SK-N-SH (cell line): ENCODE measurements around the gene POC1B. TPM values are rescaled to one million over a fixed set of nuclear protein-coding genes. Genes with fewer than 3 reads are reported as not detected.

Experiments used
- CTCF ChIA-PET: fragments of 300-600, 350-600 bp; formaldehyde crosslinking; extraction: SDS; loops from one replicate; lab custom pipeline; 2021; lab: Yijun Ruan, JAX
- POLR2A ChIA-PET: fragments of 350-600 bp; sonication (Branson Sonifier 250); formaldehyde crosslinking; extraction: SDS; loops from one replicate; lab custom pipeline; 2020; ENCODE audit warnings: antibody characterized with exemption, inconsistent platforms; lab: Yijun Ruan, JAX
- DNase-seq: peaks from one replicate; pipeline ENCODE4 v3.0.0; 2012
- H2AFZ ChIP-seq: fragments of 200-600 bp; sonication (generic); 2 replicates; pipeline ENCODE4 v1.8.1; 2016; ENCODE audit warnings: antibody characterized with exemption, mild to moderate bottlenecking, low read depth
- H3F3A ChIP-seq: fragments of 200-600 bp; sonication (generic); replicated peaks from 2 replicates; pipeline ENCODE3; 2016; ENCODE audit warnings: antibody characterized with exemption, mild to moderate bottlenecking; ENCODE audit not compliant: insufficient read depth
- H3K27ac ChIP-seq, 2 experiments: fragments of 200-500 bp in 1 of 2; fragments of 200-600 bp in 1 of 2; sonication (Bioruptor generic) in 1 of 2; sonication (generic), shearing (Covaris generic) in 1 of 2; 2 replicates each; pipeline versions ENCODE4 v1.5.1 to v1.6.1; 2014 to 2016; ENCODE audit warnings: low read depth in 2 of 2, inconsistent platforms in 1 of 2, low read length in 1 of 2, mild to moderate bottlenecking in 1 of 2, mixed read lengths in 1 of 2
- H3K27me3 ChIP-seq: fragments of 200-600 bp; sonication (generic), shearing (Covaris generic); 2 replicates; pipeline ENCODE4 v1.6.1; 2016; ENCODE audit warnings: mixed run types; ENCODE audit not compliant: insufficient read depth
- H3K36me3 ChIP-seq, 2 experiments: fragments of 200-500 bp in 1 of 2; fragments of 200-600 bp in 1 of 2; sonication (Bioruptor generic) in 1 of 2; sonication (generic) in 1 of 2; replicated peaks in 1 of 2; 2 replicates each; pipeline versions ENCODE3 to v1.5.1; 2014 to 2016; ENCODE audit warnings: low read length in 1 of 2, mild to moderate bottlenecking in 1 of 2; ENCODE audit not compliant: insufficient read depth in 2 of 2, control insufficient read depth in 1 of 2
- H3K4me1 ChIP-seq, 2 experiments: fragments of 200-500 bp in 1 of 2; fragments of 200-600 bp in 1 of 2; sonication (Bioruptor generic) in 1 of 2; sonication (generic), shearing (Covaris generic) in 1 of 2; 2 replicates each; pipeline versions ENCODE4 v1.5.1 to v1.6.1; 2014 to 2016; ENCODE audit warnings: low read depth in 1 of 2, low read length in 1 of 2, mixed run types in 1 of 2; ENCODE audit not compliant: insufficient read depth in 2 of 2, control insufficient read depth in 1 of 2
- H3K4me2 ChIP-seq: fragments of 200-600 bp; sonication (generic), shearing (Covaris generic); 2 replicates; pipeline ENCODE4 v1.6.1; 2017; ENCODE audit warnings: mixed run types
- H3K4me3 ChIP-seq, 2 experiments: fragments of 200-500 bp in 1 of 2; fragments of 200-600 bp in 1 of 2; sonication (Bioruptor generic) in 1 of 2; sonication (generic), shearing (Covaris generic) in 1 of 2; 2 replicates each; pipeline versions ENCODE4 v1.5.1 to v1.8.1; 2014 to 2016; ENCODE audit warnings: low read depth in 2 of 2, inconsistent platforms in 1 of 2, low read length in 1 of 2, mild to moderate bottlenecking in 1 of 2, mixed read lengths in 1 of 2, moderate library complexity in 1 of 2
- H3K79me2 ChIP-seq: fragments of 200-600 bp; sonication (generic); 2 replicates; pipeline ENCODE4 v1.8.1; 2017; ENCODE audit warnings: mild to moderate bottlenecking; ENCODE audit not compliant: insufficient read depth
- H3K9ac ChIP-seq: fragments of 200-600 bp; sonication (generic); 2 replicates; pipeline ENCODE4 v1.6.1; 2017; ENCODE audit warnings: mixed run types
- H3K9me2 ChIP-seq: fragments of 200-600 bp; sonication (generic); 2 replicates; pipeline ENCODE4 v1.6.1; 2017; ENCODE audit warnings: mixed run types
- H3K9me3 ChIP-seq: fragments of 200-600 bp; sonication (generic); 2 replicates; pipeline ENCODE4 v1.6.1; 2017; ENCODE audit warnings: mixed run types, mild to moderate bottlenecking, moderate library complexity
- H4K20me1 ChIP-seq: fragments of 200-600 bp; sonication (generic); 2 replicates; pipeline ENCODE4 v1.6.1; 2017; ENCODE audit warnings: mild to moderate bottlenecking, mixed run types; ENCODE audit not compliant: insufficient read depth
- CHD2 ChIP-seq: fragments of 150-350 bp; IDR thresholded peaks from 2 replicates; pipeline ENCODE4 v1.6.1; 2018; ENCODE audit warnings: low read length; ENCODE audit not compliant: partially characterized antibody
- CTCF ChIP-seq: fragments of 200-600 bp; sonication (generic); IDR thresholded peaks from 2 replicates; pipeline ENCODE4 v1.6.1; 2017; ENCODE audit warnings: antibody characterized with exemption, mild to moderate bottlenecking, moderate library complexity
- EP300 ChIP-seq, 2 experiments: IDR thresholded peaks; 2 replicates each; pipeline versions ENCODE4 v1.4.0 to v1.6.1; 2012; ENCODE audit warnings: borderline replicate concordance in 1 of 2, low read depth in 1 of 2, low read length in 1 of 2
- FOXJ3 ChIP-seq: sonication (generic); formaldehyde crosslinking; IDR thresholded peaks from 2 replicates; pipeline ENCODE4 v1.5.1; 2020; ENCODE audit warnings: mild to moderate bottlenecking, missing genetic modification reagents
- GATA2 ChIP-seq: sonication (generic); formaldehyde crosslinking; IDR thresholded peaks from 2 replicates; pipeline ENCODE4 v1.5.0; 2020; ENCODE audit warnings: mild to moderate bottlenecking, missing genetic modification reagents
- IRF3 ChIP-seq: fragments of 150-350 bp; IDR thresholded peaks from 2 replicates; pipeline ENCODE4 v1.6.1; 2016; ENCODE audit warnings: mild to moderate bottlenecking, low read depth, low read length
- JUND ChIP-seq: IDR thresholded peaks from 2 replicates; pipeline ENCODE4 v1.4.0; 2012
- MAX ChIP-seq: IDR thresholded peaks from 2 replicates; pipeline ENCODE4 v1.4.0; 2012; ENCODE audit warnings: low read depth
- NFIC ChIP-seq: IDR thresholded peaks from 2 replicates; pipeline ENCODE4 v1.4.0; 2012; ENCODE audit warnings: borderline replicate concordance
- NRF1 ChIP-seq: IDR thresholded peaks from 2 replicates; pipeline ENCODE4 v1.6.1; 2012; ENCODE audit warnings: low read depth, mild to moderate bottlenecking, low read length
- SMC3 ChIP-seq: IDR thresholded peaks from 2 replicates; pipeline ENCODE4 v1.6.1; 2012; ENCODE audit warnings: low read depth, low read length, improper control_type of control experiment
- TCF12 ChIP-seq: IDR thresholded peaks from 2 replicates; pipeline ENCODE4 v1.4.0; 2012
- WGBS: methylation state at CpG from one replicate; pipeline ENCODE4 v1.1.6; 2017; ENCODE audit warnings: low lambda C conversion rate; 5-methylcytosine and 5-hydroxymethylcytosine counted together
- polyA plus RNA-seq, 3 experiments: library from polyadenylated mRNA; depleted of rRNA; stranded (reverse); fragments of >200 nt; gene quantifications; 2 replicates each; pipeline ENCODE4 v1.2.3, GENCODE V29; 2012

POC1B gene
- polyA plus RNA-seq, 1 of the 3 experiments (the other 2 are of a cell fraction) = 4.0 TPM

GRCh38 chr12:89556976-89557375 lies 31.1 kb upstream of the POC1B start:
- no peaks in the 10 kb centered on the region for H3K9me3 ChIP-seq
- H3K4me2 ChIP-seq = no peak overlapping the region
- no peaks in the 10 kb centered on the region for H3K79me2 ChIP-seq
- POLR2A ChIA-PET = no interaction called here
- no peaks in the 10 kb centered on the region for H3F3A ChIP-seq
- H3K9me2 ChIP-seq = no peaks in the 10 kb centered on the region
- 0 out of 4 replicates have a peak overlapping the region, but pooled peaks of 1 of the 2 experiments have one; percentile 13 for H3K27ac ChIP-seq
- H3K4me1 ChIP-seq = no peaks in the 10 kb centered on the region
- WGBS = 58% methylated on average over 2 of the region's 2 CpGs
- CTCF ChIA-PET = interaction anchor here (3.8 kb wide), 1 partner anchor 13 kb away, joined by 22 read pairs; no protein-coding TSS in a partner anchor
- H3K4me3 ChIP-seq = no peak overlapping the region
- H3K36me3 ChIP-seq = no peaks in the 10 kb centered on the region
- TF ChIP-seq NFIC (peak; percentile 31; the same call in 1 of the 2 replicates), MAX (no peak)
- H3K27me3 ChIP-seq = no peaks in the 10 kb centered on the region
- DNase-seq = no peak
- 0 out of 2 replicates have a peak overlapping the region, but pooled peaks have one; percentile 9 for H2AFZ ChIP-seq
- no peak overlapping the region for H3K9ac ChIP-seq
- no peaks in the 10 kb centered on the region for H4K20me1 ChIP-seq

GRCh38 chr12:89552376-89552775 lies 26.5 kb upstream of the POC1B start:
- 7% methylated on average over 1 of the region's 1 CpG for WGBS
- Histone ChIP-seq H4K20me1 (no peaks in the 10 kb centered on the region), H3K4me3 (no peak overlapping the region), H3K79me2 (no peaks in the 10 kb centered on the region), H2AFZ (no peak overlapping the region), H3K27ac (no peak overlapping the region), H3K4me2 (no peak overlapping the region), H3K4me1 (no peaks in the 10 kb centered on the region), H3K9ac (no peak overlapping the region), H3K36me3 (no peaks in the 10 kb centered on the region), H3K27me3 (no peaks in the 10 kb centered on the region), H3K9me2 (no peaks in the 10 kb centered on the region), H3F3A (no peaks in the 10 kb centered on the region), H3K9me3 (no peaks in the 10 kb centered on the region)
- no peak for DNase-seq
- ChIA-PET CTCF (interaction anchor here (0.6 to 2.1 kb wide), 2 partner anchors 9 to 10 kb away, joined by 3 to 8 read pairs; no protein-coding TSS in a partner anchor), POLR2A (no interaction called here)
- TF ChIP-seq TCF12 = no peak
- TF ChIP-seq IRF3 = no peak
- no peak for TF ChIP-seq GATA2 (CRISPR knock-in tag)
- TF ChIP-seq CTCF = no peak
- no peak for TF ChIP-seq SMC3
- no peak for TF ChIP-seq NRF1
- TF ChIP-seq FOXJ3 = no peak
- no peak for TF ChIP-seq EP300 (IDR thresholded peaks at IDR 0.05; ENCODE audit: borderline replicate concordance in 1 of 2, low read depth in 1 of 2, low read length in 1 of 2)
- TF ChIP-seq CHD2 = no peak
- no peak for TF ChIP-seq JUND
